WTC11 (cell line): ENCODE results near the gene DNASE1L2. TPM values are rescaled to one million over a fixed set of nuclear protein-coding genes. Genes with fewer than 3 reads are reported as not detected.

Experiments used
- ATAC-seq: fragments of 200-7000 bp; cut with Tn5 transposase; 2 replicates; pipeline ENCODE4 v1.10.0; 2021; ENCODE audit warnings: mild to moderate bottlenecking, moderate library complexity
- CTCF ChIA-PET: fragments of 300-600 bp; sonication (Branson Sonifier 250); formaldehyde crosslinking; loops from one replicate; lab custom pipeline; 2021; ENCODE audit warnings: antibody characterized with exemption; lab: Charles Lee
- POLR2A ChIA-PET: fragments of 350-600 bp; sonication (Branson Sonifier 250); formaldehyde crosslinking; loops from one replicate; lab custom pipeline; 2021; ENCODE audit warnings: antibody characterized with exemption; lab: Charles Lee
- DNase-seq: peaks from one replicate; pipeline ENCODE4 v3.0.0; 2021; ENCODE audit warnings: low spot score
- H3K27ac Mint-ChIP-seq: 2 replicates; pipeline ENCODE4 v1.8.0; 2021; ENCODE audit warnings: mixed read lengths
- H3K27me3 Mint-ChIP-seq: 2 replicates; pipeline ENCODE4 v1.8.0; 2021; ENCODE audit warnings: low read depth, mild to moderate bottlenecking, moderate library complexity, mixed read lengths
- H3K36me3 Mint-ChIP-seq: 2 replicates; pipeline ENCODE4 v1.8.0; 2021; ENCODE audit warnings: mixed read lengths
- H3K4me1 Mint-ChIP-seq: 2 replicates; pipeline ENCODE4 v1.8.0; 2022; ENCODE audit warnings: mixed read lengths
- H3K4me3 Mint-ChIP-seq: 2 replicates; pipeline ENCODE4 v1.8.0; 2021; ENCODE audit warnings: mild to moderate bottlenecking, moderate library complexity, mixed read lengths
- H3K9me3 Mint-ChIP-seq: 2 replicates; pipeline ENCODE4 v1.8.0; 2021; ENCODE audit warnings: mixed read lengths
- ELF4 ChIP-seq: sonication (generic); formaldehyde crosslinking; IDR thresholded peaks from 2 replicates; pipeline ENCODE4 v1.8.1; 2022; ENCODE audit warnings: low read depth, mild to moderate bottlenecking, moderate library complexity, missing genetic modification reagents
- JUN ChIP-seq: sonication (generic); formaldehyde crosslinking; IDR thresholded peaks from 2 replicates; pipeline ENCODE4 v1.8.0; 2023; ENCODE audit warnings: mild to moderate bottlenecking, missing genetic modification reagents
- MXD4 ChIP-seq: fragments of 250-450 bp; sonication (Bioruptor Pico); IDR thresholded peaks from 2 replicates; pipeline ENCODE4 v1.8.0; 2021; ENCODE audit warnings: mild to moderate bottlenecking, moderate library complexity, borderline replicate concordance
- MYBL2 ChIP-seq: sonication (generic); formaldehyde crosslinking; IDR thresholded peaks from 2 replicates; pipeline ENCODE4 v1.8.1; 2023; ENCODE audit warnings: mild to moderate bottlenecking, moderate library complexity, missing genetic modification reagents
- SMAD4 ChIP-seq: sonication (generic); formaldehyde crosslinking; IDR thresholded peaks from 2 replicates; pipeline ENCODE4 v1.8.0; 2022; ENCODE audit warnings: mild to moderate bottlenecking, missing genetic modification reagents
- ZNF263 ChIP-seq: sonication (generic); formaldehyde crosslinking; IDR thresholded peaks from 2 replicates; pipeline ENCODE4 v1.8.1; 2022; ENCODE audit warnings: low read depth, mild to moderate bottlenecking, moderate library complexity, missing genetic modification reagents
- ZNF416 ChIP-seq: fragments of 250-450 bp; sonication (Bioruptor Pico); IDR thresholded peaks from 2 replicates; pipeline ENCODE4 v1.9.0; 2021; ENCODE audit warnings: mild to moderate bottlenecking, inconsistent platforms
- ZNF423 ChIP-seq: fragments of 250-450 bp; sonication (Bioruptor Pico); IDR thresholded peaks from 2 replicates; pipeline ENCODE4 v2.1.2; 2022; ENCODE audit warnings: mild to moderate bottlenecking, moderate library complexity
- total RNA-seq: library from RNA; stranded (reverse); gene quantifications from 3 replicates; pipeline ENCODE4 v1.2.3, GENCODE V29; 2021
- TF ChIP-seq, protein P1 (sequence below): fragments of 250-450 bp; sonication (Bioruptor Pico); IDR thresholded peaks from 2 replicates; pipeline ENCODE4 v1.8.0; 2021; ENCODE audit warnings: mild to moderate bottlenecking
- TF ChIP-seq, protein P2 (sequence below): sonication (generic); formaldehyde crosslinking; IDR thresholded peaks from 2 replicates; pipeline ENCODE4 v1.8.1; 2023; ENCODE audit warnings: mild to moderate bottlenecking, missing genetic modification reagents, moderate library complexity
- TF ChIP-seq, protein P3 (sequence below): sonication (generic); formaldehyde crosslinking; IDR thresholded peaks from 2 replicates; pipeline ENCODE4 v1.8.1; 2022; ENCODE audit warnings: mild to moderate bottlenecking, moderate library complexity, missing genetic modification reagents
- TF ChIP-seq, protein P4 (sequence below): sonication (generic); formaldehyde crosslinking; IDR thresholded peaks from 2 replicates; pipeline ENCODE4 v1.8.0; 2022; ENCODE audit warnings: mild to moderate bottlenecking, missing genetic modification reagents
- TF ChIP-seq, protein P5 (sequence below): sonication (generic); formaldehyde crosslinking; IDR thresholded peaks from 2 replicates; pipeline ENCODE4 v1.8.1; 2023; ENCODE audit warnings: mild to moderate bottlenecking, moderate library complexity, missing genetic modification reagents

DNASE1L2 gene
- total RNA-seq, 1 experiment from 2014 or later = 0.66 TPM

DNA sequence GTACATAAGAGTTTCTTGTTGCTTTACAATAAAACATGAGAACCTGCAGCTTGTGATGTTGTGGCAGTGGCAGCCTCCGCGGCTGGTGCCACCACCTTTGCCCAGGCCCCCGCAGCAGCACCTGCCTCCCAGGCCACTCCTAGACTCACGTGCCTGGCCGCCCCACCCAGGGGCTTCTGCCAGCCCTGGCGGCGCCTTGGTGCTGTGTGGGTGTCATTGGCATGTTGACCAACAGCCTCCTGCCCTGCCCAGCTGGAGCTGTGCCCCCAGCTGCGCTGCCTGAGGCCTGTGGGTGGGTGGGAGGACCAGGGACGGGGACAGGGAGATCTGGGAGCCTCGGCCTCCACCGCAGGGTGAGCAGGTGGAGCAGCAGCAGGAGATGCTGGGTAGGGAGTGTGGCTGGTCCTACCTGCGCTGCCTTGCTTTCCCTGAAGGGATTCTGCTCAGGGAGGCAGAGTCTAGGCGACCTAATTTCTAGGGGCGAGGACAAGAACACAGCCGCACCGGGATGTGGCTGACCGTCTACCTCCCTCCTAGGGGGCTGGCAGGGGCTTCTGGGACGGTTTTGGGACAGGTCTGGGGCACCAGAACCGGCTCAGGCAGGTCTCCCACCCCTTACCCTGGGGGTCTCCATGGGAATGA lies 428 bp upstream of the DNASE1L2 start:
- H3K9me3 Mint-ChIP-seq = no peaks in the 10 kb centered on the region
- peak overlapping the region; percentile 47; the same call in 1 of the 2 replicates for H3K4me3 Mint-ChIP-seq
- ATAC-seq = no peak
- ChIA-PET CTCF (interaction anchor here (1.0 to 4.5 kb wide), 7 partner anchors 16 to 265 kb away, joined by 3 to 51 read pairs (median 5); partner anchors contain the start of genes CASKIN1, ECI1 and PGP), POLR2A (interaction anchor here (1.0 to 4.1 kb wide), 3 partner anchors 16 to 28 kb away, joined by 4 to 28 read pairs (median 8); partner anchors contain the start of genes ECI1 and PGP)
- H3K4me1 Mint-ChIP-seq = no peaks in the 10 kb centered on the region
- no peak for DNase-seq
- TF ChIP-seq ELF4 (CRISPR knock-in tag) = no peak
- TF ChIP-seq, all 79 proteins: peak for 0
- H3K27ac Mint-ChIP-seq = no peak overlapping the region
- peaks cover 16% of the 10 kb centered on the region for H3K27me3 Mint-ChIP-seq
- no peaks in the 10 kb centered on the region for H3K36me3 Mint-ChIP-seq

DNA sequence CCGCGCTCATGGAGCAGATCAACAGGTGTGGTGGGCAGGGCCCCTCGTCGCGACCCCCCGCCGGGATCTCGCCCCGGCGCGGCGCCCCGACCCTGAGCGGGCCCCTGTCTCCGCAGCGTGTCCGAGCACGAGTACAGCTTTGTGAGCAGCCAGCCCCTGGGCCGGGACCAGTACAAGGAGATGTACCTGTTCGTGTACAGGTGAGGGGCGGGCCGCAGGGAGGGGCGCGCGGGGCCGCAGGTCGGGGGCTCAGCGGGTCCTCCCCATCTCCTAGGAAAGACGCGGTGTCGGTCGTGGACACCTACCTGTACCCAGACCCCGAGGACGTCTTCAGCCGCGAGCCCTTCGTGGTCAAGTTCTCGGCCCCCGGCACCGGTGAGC lies 848 bp downstream of the DNASE1L2 start:
- ChIA-PET POLR2A (interaction anchor here (0.5 to 4.1 kb wide), 5 partner anchors 12 to 41 kb away, joined by 3 to 28 read pairs (median 3); partner anchors contain the start of genes ECI1 and PGP), CTCF (interaction anchor here (0.9 to 4.5 kb wide), 6 partner anchors 14 to 264 kb away, joined by 3 to 51 read pairs (median 12); partner anchors contain the start of genes CASKIN1, ECI1 and PGP)
- no peak for DNase-seq
- Mint-ChIP-seq H3K27ac (no peak overlapping the region), H3K27me3 (peaks cover 16% of the 10 kb centered on the region), H3K36me3 (peaks cover 2% of the 10 kb centered on the region; the same call in 1 of the 2 replicates), H3K9me3 (no peaks in the 10 kb centered on the region), H3K4me3 (peak overlapping the region; percentile 55), H3K4me1 (no peaks in the 10 kb centered on the region)
- ATAC-seq = no peak; the same call in 1 of the 2 replicates
- no peak for TF ChIP-seq MXD4 (CRISPR knock-in tag)
- TF ChIP-seq JUN (CRISPR knock-in tag) = no peak
- TF ChIP-seq ZNF263 (CRISPR knock-in tag) = 0 out of 2 replicates have a peak, but pooled peaks have one; percentile 12

DNA sequence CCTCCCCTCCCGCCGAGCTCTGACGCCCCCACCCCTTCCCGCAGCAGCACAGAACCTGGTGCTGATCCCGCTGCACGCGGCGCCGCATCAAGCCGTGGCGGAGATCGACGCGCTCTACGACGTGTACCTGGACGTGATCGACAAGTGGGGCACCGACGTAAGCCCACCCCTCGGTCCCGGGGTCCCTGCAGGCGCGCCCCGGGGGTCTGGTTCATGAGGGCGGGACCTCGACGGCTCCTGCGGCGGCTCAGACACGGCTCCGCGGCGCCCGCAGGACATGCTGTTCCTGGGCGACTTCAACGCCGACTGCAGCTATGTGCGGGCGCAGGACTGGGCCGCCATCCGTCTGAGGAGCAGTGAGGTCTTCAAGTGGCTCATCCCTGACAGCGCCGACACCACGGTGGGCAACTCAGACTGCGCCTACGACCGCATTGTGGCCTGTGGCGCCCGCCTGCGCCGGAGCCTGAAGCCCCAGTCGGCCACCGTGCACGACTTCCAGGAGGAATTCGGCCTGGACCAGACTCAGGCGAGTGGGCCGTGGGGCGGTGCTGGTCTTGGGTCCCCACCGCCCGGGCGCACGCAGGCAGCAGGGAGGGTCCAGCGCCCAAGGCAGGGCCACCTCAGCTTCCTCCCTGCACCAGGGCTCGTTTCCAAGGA lies 1.4 kb downstream of the DNASE1L2 start:
- Mint-ChIP-seq H3K27ac (no peak overlapping the region), H3K36me3 (peaks cover 7% of the 10 kb centered on the region), H3K4me3 (peak overlapping the region; percentile 55), H3K9me3 (no peaks in the 10 kb centered on the region), H3K4me1 (no peaks in the 10 kb centered on the region), H3K27me3 (peaks cover 16% of the 10 kb centered on the region)
- DNase-seq = peak; percentile 53
- ChIA-PET POLR2A (interaction anchor here (0.5 to 4.1 kb wide), 5 partner anchors 14 to 85 kb away, joined by 3 to 28 read pairs (median 3); partner anchors contain the start of genes ECI1 and PGP), CTCF (interaction anchor here (1.6 to 4.5 kb wide), 5 partner anchors 14 to 264 kb away, joined by 3 to 51 read pairs (median 17); partner anchors contain the start of genes CASKIN1, ECI1 and PGP)
- ATAC-seq = peak; percentile 24
- TF ChIP-seq, protein P1, sequence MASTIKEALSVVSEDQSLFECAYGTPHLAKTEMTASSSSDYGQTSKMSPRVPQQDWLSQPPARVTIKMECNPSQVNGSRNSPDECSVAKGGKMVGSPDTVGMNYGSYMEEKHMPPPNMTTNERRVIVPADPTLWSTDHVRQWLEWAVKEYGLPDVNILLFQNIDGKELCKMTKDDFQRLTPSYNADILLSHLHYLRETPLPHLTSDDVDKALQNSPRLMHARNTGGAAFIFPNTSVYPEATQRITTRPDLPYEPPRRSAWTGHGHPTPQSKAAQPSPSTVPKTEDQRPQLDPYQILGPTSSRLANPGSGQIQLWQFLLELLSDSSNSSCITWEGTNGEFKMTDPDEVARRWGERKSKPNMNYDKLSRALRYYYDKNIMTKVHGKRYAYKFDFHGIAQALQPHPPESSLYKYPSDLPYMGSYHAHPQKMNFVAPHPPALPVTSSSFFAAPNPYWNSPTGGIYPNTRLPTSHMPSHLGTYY = no peak
- TF ChIP-seq, protein P2, sequence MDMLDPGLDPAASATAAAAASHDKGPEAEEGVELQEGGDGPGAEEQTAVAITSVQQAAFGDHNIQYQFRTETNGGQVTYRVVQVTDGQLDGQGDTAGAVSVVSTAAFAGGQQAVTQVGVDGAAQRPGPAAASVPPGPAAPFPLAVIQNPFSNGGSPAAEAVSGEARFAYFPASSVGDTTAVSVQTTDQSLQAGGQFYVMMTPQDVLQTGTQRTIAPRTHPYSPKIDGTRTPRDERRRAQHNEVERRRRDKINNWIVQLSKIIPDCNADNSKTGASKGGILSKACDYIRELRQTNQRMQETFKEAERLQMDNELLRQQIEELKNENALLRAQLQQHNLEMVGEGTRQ (CRISPR knock-in tag) = no peak
- TF ChIP-seq, protein P3, sequence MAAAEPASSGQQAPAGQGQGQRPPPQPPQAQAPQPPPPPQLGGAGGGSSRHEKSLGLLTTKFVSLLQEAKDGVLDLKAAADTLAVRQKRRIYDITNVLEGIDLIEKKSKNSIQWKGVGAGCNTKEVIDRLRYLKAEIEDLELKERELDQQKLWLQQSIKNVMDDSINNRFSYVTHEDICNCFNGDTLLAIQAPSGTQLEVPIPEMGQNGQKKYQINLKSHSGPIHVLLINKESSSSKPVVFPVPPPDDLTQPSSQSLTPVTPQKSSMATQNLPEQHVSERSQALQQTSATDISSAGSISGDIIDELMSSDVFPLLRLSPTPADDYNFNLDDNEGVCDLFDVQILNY = 0 out of 2 replicates have a peak, but pooled peaks have one; percentile 21
- TF ChIP-seq, protein P4, sequence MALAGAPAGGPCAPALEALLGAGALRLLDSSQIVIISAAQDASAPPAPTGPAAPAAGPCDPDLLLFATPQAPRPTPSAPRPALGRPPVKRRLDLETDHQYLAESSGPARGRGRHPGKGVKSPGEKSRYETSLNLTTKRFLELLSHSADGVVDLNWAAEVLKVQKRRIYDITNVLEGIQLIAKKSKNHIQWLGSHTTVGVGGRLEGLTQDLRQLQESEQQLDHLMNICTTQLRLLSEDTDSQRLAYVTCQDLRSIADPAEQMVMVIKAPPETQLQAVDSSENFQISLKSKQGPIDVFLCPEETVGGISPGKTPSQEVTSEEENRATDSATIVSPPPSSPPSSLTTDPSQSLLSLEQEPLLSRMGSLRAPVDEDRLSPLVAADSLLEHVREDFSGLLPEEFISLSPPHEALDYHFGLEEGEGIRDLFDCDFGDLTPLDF (CRISPR knock-in tag) = 0 out of 2 replicates have a peak, but pooled peaks have one; percentile 20
- TF ChIP-seq SMAD4 (0 out of 2 replicates have a peak, but pooled peaks have one; percentile 57), MYBL2 (0 out of 2 replicates have a peak, but pooled peaks have one; percentile 14), ZNF423 (CRISPR knock-in tag) (peak; percentile 39; the same call in 1 of the 2 replicates), ZNF416 (peak; percentile 51; the same call in 1 of the 2 replicates)
- TF ChIP-seq, protein P5, sequence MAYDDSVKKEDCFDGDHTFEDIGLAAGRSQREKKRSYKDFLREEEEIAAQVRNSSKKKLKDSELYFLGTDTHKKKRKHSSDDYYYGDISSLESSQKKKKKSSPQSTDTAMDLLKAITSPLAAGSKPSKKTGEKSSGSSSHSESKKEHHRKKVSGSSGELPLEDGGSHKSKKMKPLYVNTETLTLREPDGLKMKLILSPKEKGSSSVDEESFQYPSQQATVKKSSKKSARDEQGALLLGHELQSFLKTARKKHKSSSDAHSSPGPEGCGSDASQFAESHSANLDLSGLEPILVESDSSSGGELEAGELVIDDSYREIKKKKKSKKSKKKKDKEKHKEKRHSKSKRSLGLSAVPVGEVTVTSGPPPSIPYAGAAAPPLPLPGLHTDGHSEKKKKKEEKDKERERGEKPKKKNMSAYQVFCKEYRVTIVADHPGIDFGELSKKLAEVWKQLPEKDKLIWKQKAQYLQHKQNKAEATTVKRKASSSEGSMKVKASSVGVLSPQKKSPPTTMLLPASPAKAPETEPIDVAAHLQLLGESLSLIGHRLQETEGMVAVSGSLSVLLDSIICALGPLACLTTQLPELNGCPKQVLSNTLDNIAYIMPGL = peak; percentile 38; the same call in 1 of the 2 replicates
